Measurements from ENCODE around the gene SCD.

DNA sequence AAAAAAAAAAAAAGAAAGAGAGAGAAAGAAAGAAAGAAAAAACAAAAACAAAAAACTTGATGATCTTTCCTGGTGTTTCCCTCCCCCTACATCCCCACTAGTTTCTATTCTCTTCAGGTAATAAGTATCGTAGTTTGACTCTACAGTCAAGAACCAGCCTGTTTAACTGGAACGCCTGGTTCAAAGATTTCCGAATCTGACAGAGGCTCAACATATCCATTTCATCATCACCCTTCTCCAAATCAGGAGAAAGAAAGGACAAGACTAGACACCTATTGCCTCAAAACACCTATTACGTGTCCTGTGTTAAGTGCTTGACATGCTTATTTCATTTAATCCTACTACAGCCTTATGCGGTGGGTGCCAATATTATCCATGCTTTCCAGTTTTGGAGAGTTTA is 40.2 kb upstream of the SCD start:
- TF ChIP-seq, protein P1, sequence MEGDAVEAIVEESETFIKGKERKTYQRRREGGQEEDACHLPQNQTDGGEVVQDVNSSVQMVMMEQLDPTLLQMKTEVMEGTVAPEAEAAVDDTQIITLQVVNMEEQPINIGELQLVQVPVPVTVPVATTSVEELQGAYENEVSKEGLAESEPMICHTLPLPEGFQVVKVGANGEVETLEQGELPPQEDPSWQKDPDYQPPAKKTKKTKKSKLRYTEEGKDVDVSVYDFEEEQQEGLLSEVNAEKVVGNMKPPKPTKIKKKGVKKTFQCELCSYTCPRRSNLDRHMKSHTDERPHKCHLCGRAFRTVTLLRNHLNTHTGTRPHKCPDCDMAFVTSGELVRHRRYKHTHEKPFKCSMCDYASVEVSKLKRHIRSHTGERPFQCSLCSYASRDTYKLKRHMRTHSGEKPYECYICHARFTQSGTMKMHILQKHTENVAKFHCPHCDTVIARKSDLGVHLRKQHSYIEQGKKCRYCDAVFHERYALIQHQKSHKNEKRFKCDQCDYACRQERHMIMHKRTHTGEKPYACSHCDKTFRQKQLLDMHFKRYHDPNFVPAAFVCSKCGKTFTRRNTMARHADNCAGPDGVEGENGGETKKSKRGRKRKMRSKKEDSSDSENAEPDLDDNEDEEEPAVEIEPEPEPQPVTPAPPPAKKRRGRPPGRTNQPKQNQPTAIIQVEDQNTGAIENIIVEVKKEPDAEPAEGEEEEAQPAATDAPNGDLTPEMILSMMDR (IDR thresholded peaks at IDR 0.05; ENCODE audit: low read depth, low read length): no peak
- TF ChIP-seq EZH2phosphoT487 (IDR thresholded peaks at IDR 0.05; ENCODE audit: low read depth): no peak
